ENCODE results near the gene GNAS.

GNAS gene

GRCh38 chr20:58833921-58834320, 18.6 kb upstream of the GNAS start:
- TF ChIP-seq, protein P1, sequence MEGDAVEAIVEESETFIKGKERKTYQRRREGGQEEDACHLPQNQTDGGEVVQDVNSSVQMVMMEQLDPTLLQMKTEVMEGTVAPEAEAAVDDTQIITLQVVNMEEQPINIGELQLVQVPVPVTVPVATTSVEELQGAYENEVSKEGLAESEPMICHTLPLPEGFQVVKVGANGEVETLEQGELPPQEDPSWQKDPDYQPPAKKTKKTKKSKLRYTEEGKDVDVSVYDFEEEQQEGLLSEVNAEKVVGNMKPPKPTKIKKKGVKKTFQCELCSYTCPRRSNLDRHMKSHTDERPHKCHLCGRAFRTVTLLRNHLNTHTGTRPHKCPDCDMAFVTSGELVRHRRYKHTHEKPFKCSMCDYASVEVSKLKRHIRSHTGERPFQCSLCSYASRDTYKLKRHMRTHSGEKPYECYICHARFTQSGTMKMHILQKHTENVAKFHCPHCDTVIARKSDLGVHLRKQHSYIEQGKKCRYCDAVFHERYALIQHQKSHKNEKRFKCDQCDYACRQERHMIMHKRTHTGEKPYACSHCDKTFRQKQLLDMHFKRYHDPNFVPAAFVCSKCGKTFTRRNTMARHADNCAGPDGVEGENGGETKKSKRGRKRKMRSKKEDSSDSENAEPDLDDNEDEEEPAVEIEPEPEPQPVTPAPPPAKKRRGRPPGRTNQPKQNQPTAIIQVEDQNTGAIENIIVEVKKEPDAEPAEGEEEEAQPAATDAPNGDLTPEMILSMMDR (IDR thresholded peaks at IDR 0.05; ENCODE audit: low read depth, low read length) = no peak
- no peaks in the 10 kb centered on the region for H3K9me3 ChIP-seq
- peaks cover 14% of the 10 kb centered on the region for H3K36me3 ChIP-seq
- H3K27me3 ChIP-seq = no peaks in the 10 kb centered on the region; the same call in 1 of the 2 replicates
- H3K4me3 ChIP-seq (ENCODE audit: low read depth, low read length) = no peak overlapping the region
- H3K4me1 ChIP-seq = no peaks in the 10 kb centered on the region
- no peak for DNase-seq

DNA sequence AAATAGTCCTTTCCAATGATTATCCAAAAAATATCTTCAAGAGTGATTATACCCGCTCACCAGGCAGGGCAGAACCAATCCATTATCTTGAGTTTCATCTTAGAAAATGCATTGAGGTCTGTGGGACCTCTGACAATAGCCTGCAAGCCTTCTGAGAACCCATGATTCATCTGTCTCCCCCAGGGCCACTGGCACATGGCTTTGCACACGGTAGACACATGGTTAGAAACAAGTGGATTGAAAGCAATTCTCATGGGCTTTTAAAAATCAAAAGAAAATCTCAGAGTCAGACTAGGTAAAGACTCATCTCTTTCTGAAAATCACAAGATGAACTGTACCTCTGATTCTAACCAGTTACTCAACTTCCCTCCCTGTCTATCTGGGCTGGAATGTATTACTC, 17.3 kb upstream of the GNAS start:
- peaks cover 14% of the 10 kb centered on the region for H3K36me3 ChIP-seq
- no peaks in the 10 kb centered on the region for H3K9me3 ChIP-seq
- peaks cover 12% of the 10 kb centered on the region for H3K27me3 ChIP-seq
- H3K4me3 ChIP-seq (ENCODE audit: low read depth, low read length) = no peak overlapping the region
- TF ChIP-seq, protein P1 (IDR thresholded peaks at IDR 0.05; ENCODE audit: low read depth, low read length) = no peak
- DNase-seq = no peak
- H3K4me1 ChIP-seq = no peaks in the 10 kb centered on the region

DNA sequence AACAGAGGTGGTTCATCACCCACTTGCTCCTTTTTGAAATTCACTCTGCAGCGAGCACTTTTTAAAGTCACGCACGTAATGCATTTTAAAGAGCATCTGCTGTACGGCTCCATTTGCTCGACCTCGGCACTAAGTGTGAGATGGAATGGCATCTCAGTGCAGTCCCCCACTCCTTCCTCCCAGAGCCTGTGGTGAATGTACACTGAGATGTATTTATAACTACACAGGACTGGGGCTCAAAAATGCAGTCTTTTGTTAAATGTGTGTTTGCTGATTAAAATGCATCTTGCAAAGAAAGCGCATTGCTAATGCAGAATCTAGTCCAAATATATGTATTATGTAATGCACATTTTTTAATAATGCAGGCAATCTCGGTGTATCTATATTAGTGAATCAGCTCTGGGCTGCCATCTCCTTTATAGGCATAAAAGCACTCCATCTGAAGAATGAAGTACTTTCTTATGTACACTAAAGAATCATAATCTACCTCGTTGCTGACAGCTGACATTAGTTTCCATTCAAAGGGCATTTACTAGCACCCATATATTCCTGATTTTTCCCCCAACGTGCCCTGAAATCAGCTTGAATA, 15.8 kb upstream of the GNAS start:
- no peaks in the 10 kb centered on the region for H3K9me3 ChIP-seq
- TF ChIP-seq, protein P1 (IDR thresholded peaks at IDR 0.05; ENCODE audit: low read depth, low read length) = no peak
- H3K4me1 ChIP-seq = no peaks in the 10 kb centered on the region
- H3K36me3 ChIP-seq = peaks cover 19% of the 10 kb centered on the region
- no peak overlapping the region for H3K4me3 ChIP-seq (ENCODE audit: low read depth, low read length)
- H3K27me3 ChIP-seq = peaks cover 27% of the 10 kb centered on the region
- DNase-seq = no peak

- Histone ChIP-seq H3K36me3 (peaks cover 20% of the 10 kb centered on the region), H3K4me1 (no peaks in the 10 kb centered on the region), H3K4me3 (ENCODE audit: low read depth, low read length) (no peak overlapping the region), H3K9me3 (no peaks in the 10 kb centered on the region), H3K27me3 (peaks cover 37% of the 10 kb centered on the region)
- DNase-seq = no peak
- TF ChIP-seq, protein P1 (IDR thresholded peaks at IDR 0.05; ENCODE audit: low read depth, low read length) = no peak
Measured at GRCh38 chr20:58837717-58838116, 14.8 kb upstream of the GNAS start.

- no peak for DNase-seq
- no peaks in the 10 kb centered on the region for H3K9me3 ChIP-seq
- peaks cover 17% of the 10 kb centered on the region for H3K36me3 ChIP-seq
- H3K4me1 ChIP-seq = no peaks in the 10 kb centered on the region
- H3K4me3 ChIP-seq (ENCODE audit: low read depth, low read length) = no peak overlapping the region
- TF ChIP-seq, protein P1 (IDR thresholded peaks at IDR 0.05; ENCODE audit: low read depth, low read length) = peak; percentile 15; the same call in 1 of the 2 replicates
- peaks cover 39% of the 10 kb centered on the region for H3K27me3 ChIP-seq
Measured at GRCh38 chr20:58838174-58838573, 14.3 kb upstream of the GNAS start.

- H3K4me3 ChIP-seq (ENCODE audit: low read depth, low read length) = peak overlapping the region; percentile 47
- no peaks in the 10 kb centered on the region for H3K9me3 ChIP-seq
- TF ChIP-seq, protein P1 (IDR thresholded peaks at IDR 0.05; ENCODE audit: low read depth, low read length) = peak; percentile 55
- H3K36me3 ChIP-seq = peaks cover 7% of the 10 kb centered on the region
- H3K4me1 ChIP-seq = no peaks in the 10 kb centered on the region
- H3K27me3 ChIP-seq = peaks cover 39% of the 10 kb centered on the region
- DNase-seq = peak; percentile 73
Measured at GRCh38 chr20:58839474-58839874, 13.0 kb upstream of the GNAS start.

Measured in BE2C (cell line).